Measurements from ENCODE around the gene SLC25A1. TPM values are rescaled to one million over a fixed set of nuclear protein-coding genes. Genes with fewer than 3 reads are reported as not detected.

The SLC25A1 gene
- total and polyA plus RNA-seq, 10 of the 15 experiments (the other 5 are each of a cell fraction or from before 2014, with no cell fraction given): 2.3 to 79.0 (median 30.3) TPM

- peaks cover 36% of the 10 kb centered on the region for H3K4me1 ChIP-seq (ENCODE audit: control insufficient read depth, insufficient read depth, low read length)
- CTCF ChIA-PET: interaction anchor here (1.8 kb wide), 2 partner anchors 303 to 450 kb away, joined by 4 to 6 read pairs; partner anchors contain the start of gene CDC45
Observed at GRCh38 chr22:19177164-19178064, 1.1 kb downstream of the SLC25A1 start.

More at GRCh38 chr22:19177164-19178064, 1.1 kb downstream of the SLC25A1 start:
- Histone ChIP-seq H3K27me3 (replicated peaks in 1 of 2; ENCODE audit: control insufficient read depth in 2 of 2, insufficient read depth in 2 of 2, low read length in 1 of 2) (no peaks in the 10 kb centered on the region; a peak in 1 of 4 replicates), H3K27ac (ENCODE audit: control insufficient read depth, insufficient read depth) (peak overlapping the region; percentile 74), H3K9ac (ENCODE audit: control insufficient read depth, insufficient read depth, low read length) (peak overlapping the region; percentile 72), H4K20me1 (ENCODE audit: control insufficient read depth, insufficient read depth) (no peaks in the 10 kb centered on the region), H3K36me3 (ENCODE audit: control insufficient read depth in 2 of 2, insufficient read depth in 2 of 2, low read length in 1 of 2) (peaks cover 0 to 1% of the 10 kb centered on the region in 2 experiments; a peak in 2 of 4 replicates), H3K4me3 (peak overlapping the region; percentile 76), H3K79me2 (ENCODE audit: control insufficient read depth, insufficient read depth, low read length) (peaks cover 36% of the 10 kb centered on the region), H3K9me3 (replicated peaks; ENCODE audit: control insufficient read depth, insufficient read depth, low read length) (no peaks in the 10 kb centered on the region), H3K4me2 (ENCODE audit: control insufficient read depth, insufficient read depth) (peak overlapping the region; percentile 84), H2AFZ (ENCODE audit: control insufficient read depth, low read depth, low read length) (peak overlapping the region; percentile 85)
- WGBS (ENCODE audit: insufficient coverage, insufficient replicate concordance, low lambda C conversion rate, missing lambda C conversion rate): 33% methylated on average over 55 of the region's 55 CpGs
- no TSS peak for BruUV-seq (replicated peaks)
- no peak for FAIRE-seq
- DNase-seq (ENCODE audit: low read depth, low spot score): no peak
- RAD21 ChIA-PET (ENCODE audit: unreplicated experiment): interaction anchor here (1.5 kb wide), 1 partner anchor 270 kb away, joined by 4 read pairs; the partner anchor contains the start of gene C22orf39
- in situ Hi-C loops (cut with MboI) (no loop called here), intact Hi-C loops (cut with micrococcal nuclease; ENCODE audit: unreplicated experiment) (loop anchor here (2.0 to 5.0 kb wide), 4 partner anchors 33 to 453 kb away; partner anchors contain the start of genes C22orf39, ESS2, HIRA and MRPL40)
- ATAC-seq: no peak
- TF ChIP-seq PKNOX1 (IDR thresholded peaks at IDR 0.05) (0 out of 2 replicates have a peak, but pooled peaks have one; percentile 2), TCF3 (IDR thresholded peaks at IDR 0.05; ENCODE audit: borderline replicate concordance, insufficient read depth, low read depth, low read length) (no peak), POLR2A (IDR thresholded peaks at IDR 0.05; ENCODE audit: low read depth, low read length) (peak; percentile 12; the same call in 1 of the 2 replicates)
- POLR2A ChIA-PET: interaction anchor here (1.1 kb wide), 1 partner anchor 270 kb away, joined by 3 read pairs; the partner anchor contains the start of gene C22orf39
- SMC1A ChIA-PET (ENCODE audit: uncharacterized antibody, unreplicated experiment): interaction anchor here (3.0 kb wide), 1 partner anchor 33 kb away, joined by 14 read pairs; the partner anchor contains the start of gene ESS2

Data from GM12878 (cell line).